HL-60 (cell line): ENCODE results near the gene CPPED1.

Experiments used
- GABPA ChIP-seq: IDR thresholded peaks from 2 replicates; pipeline ENCODE4 v1.6.1; 2012; ENCODE audit warnings: low read depth
- POLR2AphosphoS5 ChIP-seq: IDR thresholded peaks from 2 replicates; pipeline ENCODE4 v1.6.1; 2012; ENCODE audit warnings: low read depth
- SPI1 ChIP-seq: IDR thresholded peaks from 2 replicates; pipeline ENCODE4 v1.6.1; 2012; ENCODE audit warnings: low read depth, mild to moderate bottlenecking, borderline replicate concordance
- TF ChIP-seq, protein P1 (sequence below): IDR thresholded peaks from one replicate; pipeline ENCODE4 v1.5.1; 2011; ENCODE audit warnings: low read length, control low read depth, inconsistent platforms; ENCODE audit not compliant: insufficient read depth
- TF ChIP-seq, protein P2 (sequence below): IDR thresholded peaks from 2 replicates; pipeline ENCODE4 v1.6.1; 2012; ENCODE audit warnings: low read depth; ENCODE audit not compliant: insufficient replicate concordance

DNA sequence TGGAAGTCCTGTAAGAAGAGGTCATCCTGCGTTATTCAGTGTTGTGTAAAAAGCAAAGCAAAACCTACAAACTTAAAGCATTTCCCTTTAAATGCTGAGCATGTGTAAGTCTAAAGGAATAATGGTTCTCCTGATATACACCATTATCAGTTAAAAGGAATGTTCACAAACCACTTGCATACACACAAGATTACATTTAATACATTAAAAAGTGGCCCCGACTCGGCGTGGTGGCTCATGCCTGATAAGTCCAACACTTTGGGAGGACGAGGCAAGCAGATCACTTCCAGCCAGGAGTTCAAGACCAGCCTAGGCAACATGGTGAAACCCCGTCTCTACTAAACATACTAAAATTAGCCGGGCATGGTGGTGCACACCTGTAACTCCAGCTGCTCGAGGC lies 30.5 kb downstream of the CPPED1 start:
- TF ChIP-seq, protein P1, sequence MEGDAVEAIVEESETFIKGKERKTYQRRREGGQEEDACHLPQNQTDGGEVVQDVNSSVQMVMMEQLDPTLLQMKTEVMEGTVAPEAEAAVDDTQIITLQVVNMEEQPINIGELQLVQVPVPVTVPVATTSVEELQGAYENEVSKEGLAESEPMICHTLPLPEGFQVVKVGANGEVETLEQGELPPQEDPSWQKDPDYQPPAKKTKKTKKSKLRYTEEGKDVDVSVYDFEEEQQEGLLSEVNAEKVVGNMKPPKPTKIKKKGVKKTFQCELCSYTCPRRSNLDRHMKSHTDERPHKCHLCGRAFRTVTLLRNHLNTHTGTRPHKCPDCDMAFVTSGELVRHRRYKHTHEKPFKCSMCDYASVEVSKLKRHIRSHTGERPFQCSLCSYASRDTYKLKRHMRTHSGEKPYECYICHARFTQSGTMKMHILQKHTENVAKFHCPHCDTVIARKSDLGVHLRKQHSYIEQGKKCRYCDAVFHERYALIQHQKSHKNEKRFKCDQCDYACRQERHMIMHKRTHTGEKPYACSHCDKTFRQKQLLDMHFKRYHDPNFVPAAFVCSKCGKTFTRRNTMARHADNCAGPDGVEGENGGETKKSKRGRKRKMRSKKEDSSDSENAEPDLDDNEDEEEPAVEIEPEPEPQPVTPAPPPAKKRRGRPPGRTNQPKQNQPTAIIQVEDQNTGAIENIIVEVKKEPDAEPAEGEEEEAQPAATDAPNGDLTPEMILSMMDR: no peak
- TF ChIP-seq, protein P2, sequence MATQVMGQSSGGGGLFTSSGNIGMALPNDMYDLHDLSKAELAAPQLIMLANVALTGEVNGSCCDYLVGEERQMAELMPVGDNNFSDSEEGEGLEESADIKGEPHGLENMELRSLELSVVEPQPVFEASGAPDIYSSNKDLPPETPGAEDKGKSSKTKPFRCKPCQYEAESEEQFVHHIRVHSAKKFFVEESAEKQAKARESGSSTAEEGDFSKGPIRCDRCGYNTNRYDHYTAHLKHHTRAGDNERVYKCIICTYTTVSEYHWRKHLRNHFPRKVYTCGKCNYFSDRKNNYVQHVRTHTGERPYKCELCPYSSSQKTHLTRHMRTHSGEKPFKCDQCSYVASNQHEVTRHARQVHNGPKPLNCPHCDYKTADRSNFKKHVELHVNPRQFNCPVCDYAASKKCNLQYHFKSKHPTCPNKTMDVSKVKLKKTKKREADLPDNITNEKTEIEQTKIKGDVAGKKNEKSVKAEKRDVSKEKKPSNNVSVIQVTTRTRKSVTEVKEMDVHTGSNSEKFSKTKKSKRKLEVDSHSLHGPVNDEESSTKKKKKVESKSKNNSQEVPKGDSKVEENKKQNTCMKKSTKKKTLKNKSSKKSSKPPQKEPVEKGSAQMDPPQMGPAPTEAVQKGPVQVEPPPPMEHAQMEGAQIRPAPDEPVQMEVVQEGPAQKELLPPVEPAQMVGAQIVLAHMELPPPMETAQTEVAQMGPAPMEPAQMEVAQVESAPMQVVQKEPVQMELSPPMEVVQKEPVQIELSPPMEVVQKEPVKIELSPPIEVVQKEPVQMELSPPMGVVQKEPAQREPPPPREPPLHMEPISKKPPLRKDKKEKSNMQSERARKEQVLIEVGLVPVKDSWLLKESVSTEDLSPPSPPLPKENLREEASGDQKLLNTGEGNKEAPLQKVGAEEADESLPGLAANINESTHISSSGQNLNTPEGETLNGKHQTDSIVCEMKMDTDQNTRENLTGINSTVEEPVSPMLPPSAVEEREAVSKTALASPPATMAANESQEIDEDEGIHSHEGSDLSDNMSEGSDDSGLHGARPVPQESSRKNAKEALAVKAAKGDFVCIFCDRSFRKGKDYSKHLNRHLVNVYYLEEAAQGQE: no peak
- no peak for TF ChIP-seq POLR2AphosphoS5
- no peak for TF ChIP-seq GABPA
- no peak for TF ChIP-seq SPI1
